Renal cortical epithelial cell (primary cell): ENCODE results near the gene KREMEN1. TPM values are rescaled to one million over a fixed set of nuclear protein-coding genes. Genes with fewer than 3 reads are reported as not detected.

Experiments
- DNase-seq: peaks from one replicate; pipeline ENCODE4 v3.0.0-alpha.2; 2011; ENCODE audit warnings: low read depth
- total RNA-seq: library from RNA; depleted of rRNA; stranded (reverse); fragments of >200 nt; gene quantifications from 2 replicates; pipeline ENCODE4 v1.2.3, GENCODE V29; 2014

Gene KREMEN1
- total RNA-seq, 1 donor from 2014 or later, result 11.7 TPM

GRCh38 chr22:29207562-29208501 is 135.0 kb downstream of the KREMEN1 start:
- DNase-seq, result no peak

- no peak for DNase-seq
These were observed 135.6 kb downstream of the KREMEN1 start for GRCh38 chr22:29208502-29208862.

GRCh38 chr22:29208879-29209623 is 136.2 kb downstream of the KREMEN1 start:
- no peak for DNase-seq

GRCh38 chr22:29209624-29209929 is 136.7 kb downstream of the KREMEN1 start:
- DNase-seq, result no peak

GRCh38 chr22:29211066-29211465 is 138.2 kb downstream of the KREMEN1 start:
- no peak for DNase-seq

- no peak for DNase-seq
These were observed 138.6 kb downstream of the KREMEN1 start for GRCh38 chr22:29211466-29211865.

GRCh38 chr22:29212743-29213142 is 139.9 kb downstream of the KREMEN1 start:
- no peak for DNase-seq

- DNase-seq, result no peak
These were observed 140.7 kb downstream of the KREMEN1 start for GRCh38 chr22:29213493-29213892.

GRCh38 chr22:29214232-29214631 is 141.4 kb downstream of the KREMEN1 start:
- no peak for DNase-seq

- no peak for DNase-seq
These were observed 142.4 kb downstream of the KREMEN1 start for GRCh38 chr22:29215012-29215860.

- no peak for DNase-seq
These were observed 143.4 kb downstream of the KREMEN1 start for GRCh38 chr22:29216011-29216872.

- DNase-seq, result peak; percentile 57
These were observed 144.2 kb downstream of the KREMEN1 start for GRCh38 chr22:29216873-29217666.

Other genes with a start within 250 kb of the KREMEN1 start
- 6.1 and 26.9 TPM in 2 replicates for gene ZNRF3, start 189.5 kb upstream of the KREMEN1 start, total RNA-seq
- gene C22orf31, start 11.2 kb upstream of the KREMEN1 start, total RNA-seq, result not detected in 2 replicates
- 0.35 TPM in 1 of 2 replicates, not detected in the other for gene EMID1, start 132.9 kb downstream of the KREMEN1 start, total RNA-seq
- gene RHBDD3, start 194.9 kb downstream of the KREMEN1 start, total RNA-seq, result 12.9 and 19.3 TPM in 2 replicates
- gene EWSR1, start 195.2 kb downstream of the KREMEN1 start, total RNA-seq, result 131 and 148 TPM in 2 replicates
- 8.0 and 18.7 TPM in 2 replicates for gene GAS2L1, start 233.6 kb downstream of the KREMEN1 start, total RNA-seq
- gene RASL10A, start 242.7 kb downstream of the KREMEN1 start, total RNA-seq, result 0.15 TPM in 1 of 2 replicates, not detected in the other